ENCODE data around the gene SAMHD1.

- TF ChIP-seq CTCF (IDR thresholded peaks at IDR 0.05) (no peak), POLR2A (IDR thresholded peaks at IDR 0.05) (no peak), POLR2AphosphoS5 (IDR thresholded peaks at IDR 0.05) (no peak)
Measured at GRCh38 chr20:36969051-36969450, 17.5 kb upstream of the SAMHD1 start.
